ENCODE measurements around the gene USF2.
"Not testable (repeated sequence)": the region's sequence is repeated elsewhere in the genome, so short reads cannot be mapped to it uniquely, and the experiment has no call there.

The USF2 gene

DNA sequence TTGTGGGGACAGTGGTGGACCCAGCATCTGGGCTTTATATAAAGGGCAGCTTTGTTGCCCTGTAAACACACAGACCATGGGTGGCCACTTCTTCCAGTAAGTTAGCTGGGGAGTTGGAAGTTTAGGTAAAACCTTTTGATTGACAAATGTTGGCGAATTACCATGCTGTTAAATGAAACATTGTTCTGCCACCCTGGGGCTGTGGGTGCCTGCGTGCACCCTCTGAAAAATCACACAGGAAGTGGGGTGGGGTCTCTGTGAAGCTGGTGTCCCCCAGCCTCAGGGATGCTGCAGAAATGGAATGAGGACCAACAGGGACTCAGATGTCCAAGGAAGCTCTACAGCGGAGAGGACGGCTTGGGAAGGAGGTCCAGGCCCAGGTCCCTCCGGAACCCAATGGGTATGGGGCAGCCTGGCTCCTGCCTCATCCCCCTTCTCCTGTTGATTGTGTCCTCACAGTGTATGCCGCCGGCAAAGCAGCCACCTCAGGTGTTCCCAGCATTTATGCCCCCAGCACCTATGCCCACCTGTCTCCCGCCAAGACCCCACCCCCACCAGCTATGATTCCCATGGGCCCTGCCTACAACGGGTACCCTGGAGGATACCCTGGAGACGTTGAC lies 2.8 kb upstream of the USF2 start:
- no peak for DNase-seq

DNA sequence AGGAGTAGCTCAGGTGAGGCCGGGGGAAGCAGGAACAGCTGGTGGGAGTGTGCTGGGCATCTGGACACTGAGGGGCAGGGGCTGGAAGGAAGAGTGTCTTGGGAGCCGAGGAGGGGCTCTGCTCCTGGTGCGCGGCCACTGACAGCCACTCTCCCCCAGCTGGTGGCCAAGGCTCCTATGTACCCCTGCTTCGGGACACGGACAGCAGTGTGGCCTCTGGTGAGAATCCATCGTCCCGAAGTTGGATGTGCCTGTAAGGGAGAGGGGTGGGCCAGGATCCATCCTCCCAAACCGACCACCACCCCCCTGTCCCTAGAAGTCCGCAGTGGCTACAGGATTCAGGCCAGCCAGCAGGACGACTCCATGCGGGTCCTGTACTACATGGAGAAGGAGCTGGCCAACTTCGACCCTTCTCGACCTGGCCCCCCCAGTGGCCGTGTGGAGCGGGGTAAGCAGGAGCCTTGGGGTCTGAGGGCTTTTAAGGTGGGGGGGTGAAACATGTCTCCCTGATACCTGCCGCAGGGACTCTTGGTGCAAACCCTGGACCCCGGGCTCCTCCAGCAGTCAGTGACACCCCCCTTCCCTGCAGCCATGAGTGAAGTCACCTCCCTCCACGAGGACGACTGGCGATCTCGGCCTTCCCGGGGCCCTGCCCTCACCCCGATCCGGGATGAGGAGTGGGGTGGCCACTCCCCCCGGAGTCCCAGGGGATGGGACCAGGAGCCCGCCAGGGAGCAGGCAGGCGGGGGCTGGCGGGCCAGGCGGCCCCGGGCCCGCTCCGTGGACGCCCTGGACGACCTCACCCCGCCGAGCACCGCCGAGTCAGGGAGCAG lies 2.0 kb upstream of the USF2 start:
- no peak for DNase-seq

- no peak for DNase-seq
Measured at GRCh38 chr19:35267353-35267817, 1.4 kb upstream of the USF2 start.

DNA sequence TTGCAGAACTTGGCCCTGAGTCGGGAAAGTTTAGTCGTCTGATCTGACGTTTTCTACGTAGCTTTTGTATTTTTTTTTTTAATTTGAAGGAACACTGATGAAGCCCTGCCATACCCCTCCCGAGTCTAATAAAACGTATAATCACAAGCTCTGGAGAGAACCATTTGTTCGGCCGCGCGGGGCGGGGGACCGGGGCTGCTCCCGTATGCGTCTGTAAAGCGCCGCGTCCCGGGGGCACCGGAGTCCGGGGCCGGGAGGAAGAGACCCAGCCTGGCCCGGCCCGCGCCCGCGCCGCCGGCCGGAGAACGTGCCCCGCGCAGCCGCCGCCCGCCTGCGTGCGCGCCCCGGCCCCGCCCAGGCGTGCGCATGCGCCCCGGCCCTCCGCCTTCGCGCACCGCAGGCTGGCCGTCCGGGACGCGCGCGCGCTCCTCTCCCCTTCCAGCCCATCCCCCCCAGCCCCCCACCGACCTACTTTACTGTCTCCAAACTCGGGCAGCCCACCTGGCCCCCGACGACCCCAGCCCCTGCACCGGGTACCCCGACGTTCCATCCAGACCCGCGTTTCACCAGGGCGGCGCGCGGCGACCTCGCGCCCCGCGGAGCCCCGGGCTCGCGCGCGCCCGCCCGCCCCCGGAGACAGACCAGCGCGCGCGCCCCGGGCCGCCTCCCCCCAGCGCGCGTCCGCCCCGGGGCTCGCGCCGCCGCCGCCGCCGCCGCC lies 785 bp upstream of the USF2 start:
- DNase-seq, result peak; percentile 63 to 89

DNA sequence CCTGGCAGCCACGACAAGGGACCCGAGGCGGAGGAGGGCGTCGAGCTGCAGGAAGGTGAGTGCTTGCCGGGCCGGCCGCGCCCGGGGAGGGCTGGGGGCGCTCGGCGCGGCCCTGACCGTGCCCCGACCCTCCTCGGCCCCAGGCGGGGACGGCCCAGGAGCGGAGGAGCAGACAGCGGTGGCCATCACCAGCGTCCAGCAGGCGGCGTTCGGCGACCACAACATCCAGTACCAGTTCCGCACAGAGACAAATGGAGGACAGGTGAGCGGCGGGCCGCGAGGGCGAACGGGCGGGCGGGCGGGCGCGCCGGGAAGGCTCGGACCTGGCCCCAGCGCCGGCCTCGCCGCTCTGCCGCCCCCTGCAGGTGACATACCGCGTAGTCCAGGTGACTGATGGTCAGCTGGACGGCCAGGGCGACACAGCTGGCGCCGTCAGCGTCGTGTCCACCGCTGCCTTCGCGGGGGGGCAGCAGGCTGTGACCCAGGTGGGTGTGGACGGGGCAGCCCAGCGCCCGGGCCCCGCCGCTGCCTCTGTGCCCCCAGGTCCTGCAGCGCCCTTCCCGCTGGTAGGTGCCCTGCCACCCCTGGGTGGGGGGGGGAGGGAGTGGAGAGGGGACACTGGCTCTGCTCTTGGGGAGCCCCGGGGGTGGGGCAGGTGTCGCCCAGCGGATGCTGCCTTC lies 816 bp downstream of the USF2 start:
- DNase-seq, result peak; percentile 78 to 81

GRCh38 chr19:35270381-35270811 lies 1.6 kb downstream of the USF2 start:
- no peak for DNase-seq

DNA sequence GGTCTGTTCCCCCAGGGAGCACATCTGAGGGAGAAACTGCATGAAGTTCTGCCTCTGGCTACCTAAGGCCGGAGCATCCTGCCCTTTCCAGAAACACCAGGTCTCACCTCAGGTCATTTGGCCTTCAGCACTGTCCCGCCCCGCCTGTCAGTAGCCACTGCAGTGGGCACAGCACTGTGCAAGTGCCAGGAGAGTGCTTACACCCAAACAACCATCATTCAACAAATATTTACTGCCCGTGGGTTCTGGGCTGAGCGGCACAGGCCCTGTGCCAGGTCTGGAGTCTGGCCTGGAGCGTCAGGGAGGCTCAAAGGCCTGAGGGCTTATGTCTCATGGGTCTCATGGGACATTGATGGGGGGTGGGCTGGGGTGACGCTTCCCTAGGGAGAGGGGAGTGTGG lies 2.8 kb downstream of the USF2 start:
- DNase-seq, result no peak

- no peak for DNase-seq
Measured at GRCh38 chr19:35272122-35272719, 3.5 kb downstream of the USF2 start.

DNA sequence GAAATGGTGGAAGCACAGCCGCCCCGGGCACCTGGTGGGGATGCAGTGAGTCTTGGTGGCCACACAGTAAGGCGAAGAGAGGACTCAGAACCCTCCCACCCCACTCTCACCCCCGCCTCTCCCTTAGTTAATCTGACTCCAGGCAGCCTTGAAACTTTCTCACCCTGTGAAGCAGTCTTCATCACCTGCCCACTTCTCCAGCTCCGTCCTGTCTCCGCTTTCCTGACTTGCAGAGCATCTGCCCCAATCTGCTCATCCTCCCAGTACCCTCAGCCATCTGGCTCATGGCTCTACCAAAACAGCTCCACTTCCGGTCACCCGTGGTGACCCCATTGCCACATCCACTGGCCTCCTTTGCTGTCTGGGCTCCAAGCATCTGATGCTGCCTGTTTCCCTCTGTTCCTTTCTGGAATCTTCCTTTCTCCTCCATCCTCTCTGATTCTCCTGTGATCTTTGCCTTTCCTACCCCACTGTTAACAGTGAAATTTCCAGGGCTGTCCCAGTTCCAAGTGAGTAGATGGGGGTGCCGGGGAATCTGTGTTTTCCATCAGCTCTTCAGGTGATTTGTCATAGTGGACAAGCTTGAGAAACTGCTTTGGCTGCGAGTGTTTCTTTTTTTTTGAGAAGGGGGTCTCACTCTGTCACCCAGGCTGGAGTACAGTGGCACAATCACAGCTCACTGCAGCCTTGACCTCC lies 4.3 kb downstream of the USF2 start:
- DNase-seq, result no peak

GRCh38 chr19:35273686-35274259 lies 5.0 kb downstream of the USF2 start:
- no peak for DNase-seq

- no peak for DNase-seq
Measured at GRCh38 chr19:35274323-35274722, 5.6 kb downstream of the USF2 start.

DNA sequence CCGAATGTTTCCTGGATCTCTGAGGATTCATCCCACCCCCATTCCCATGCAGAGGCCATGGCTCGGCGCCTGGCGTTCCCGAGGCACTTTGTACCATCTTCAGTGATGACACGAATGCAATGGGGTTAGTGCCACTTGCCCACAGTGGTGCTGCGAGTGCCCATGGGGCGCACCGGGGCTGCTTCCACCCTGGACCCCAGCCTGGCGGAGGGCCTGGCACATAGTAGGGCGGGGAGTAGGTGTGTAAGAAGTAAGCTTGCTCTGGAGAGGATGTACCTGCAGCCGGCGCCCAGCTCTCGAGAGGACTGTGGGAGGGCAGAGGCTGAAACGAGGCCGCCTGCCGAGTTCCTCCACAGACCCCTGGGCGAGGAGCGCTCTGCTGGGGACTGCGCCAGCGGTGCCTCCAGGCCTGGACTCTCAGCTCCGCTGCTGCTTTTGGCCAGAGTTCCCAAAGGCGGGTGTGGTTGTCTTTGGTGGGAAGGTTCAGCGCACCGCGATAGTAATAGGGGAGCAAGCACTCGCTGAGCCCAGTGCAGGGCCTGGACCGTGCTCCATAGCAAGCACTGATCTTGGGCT lies 8.0 kb downstream of the USF2 start:
- DNase-seq, result no peak

DNA sequence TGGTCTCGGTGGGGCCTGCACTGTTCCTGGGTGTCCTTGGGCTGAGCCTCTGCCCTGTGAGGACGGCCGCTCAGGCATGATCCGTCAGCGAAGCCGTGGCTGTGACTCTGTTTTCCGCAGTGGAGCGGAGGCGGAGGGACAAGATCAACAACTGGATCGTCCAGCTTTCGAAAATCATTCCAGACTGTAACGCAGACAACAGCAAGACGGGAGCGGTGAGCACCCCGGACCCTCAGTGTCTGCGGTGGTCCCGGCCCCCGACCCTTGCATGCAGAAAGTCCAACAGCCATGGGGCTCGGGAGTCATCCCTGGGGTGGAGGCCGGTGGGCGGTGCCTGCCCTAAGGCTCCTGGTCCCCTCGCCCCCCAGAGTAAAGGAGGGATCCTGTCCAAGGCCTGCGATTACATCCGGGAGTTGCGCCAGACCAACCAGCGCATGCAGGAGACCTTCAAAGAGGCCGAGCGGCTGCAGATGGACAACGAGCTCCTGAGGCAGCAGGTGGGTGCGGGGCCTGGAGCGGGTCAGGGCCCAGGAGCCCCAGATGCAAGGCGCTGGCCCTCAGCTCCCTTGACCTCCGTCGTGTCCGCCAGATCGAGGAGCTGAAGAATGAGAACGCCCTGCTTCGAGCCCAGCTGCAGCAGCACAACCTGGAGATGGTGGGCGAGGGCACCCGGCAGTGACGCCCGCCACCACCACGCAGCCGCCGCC lies 10.0 kb downstream of the USF2 start:
- DNase-seq, result no peak

DNA sequence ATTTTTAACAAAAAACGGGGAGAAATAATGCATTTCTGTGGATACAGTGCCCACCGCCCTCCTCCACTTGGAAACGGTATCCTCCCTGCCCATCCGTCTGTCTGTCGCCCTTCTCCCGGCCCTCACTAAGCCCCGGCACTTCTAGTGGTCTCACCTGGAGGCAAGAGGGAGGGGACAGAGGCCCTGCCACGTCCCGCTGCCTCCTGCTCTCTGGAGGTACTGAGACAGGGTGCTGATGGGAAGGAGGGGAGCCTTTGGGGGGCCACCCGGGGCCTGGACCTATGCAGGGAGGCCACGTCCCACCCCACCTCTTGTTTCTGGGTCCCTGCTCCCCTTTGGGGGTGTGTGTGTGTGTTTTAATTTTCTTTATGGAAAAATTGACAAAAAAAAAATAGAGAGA lies 10.6 kb downstream of the USF2 start:
- DNase-seq, result no peak

GRCh38 chr19:35279985-35280821 lies 11.4 kb downstream of the USF2 start:
- no peak for DNase-seq

GRCh38 chr19:35281303-35281702 lies 12.5 kb downstream of the USF2 start:
- DNase-seq, result no peak

GRCh38 chr19:35284153-35285094 lies 15.7 kb downstream of the USF2 start:
- DNase-seq, result no peak

DNA sequence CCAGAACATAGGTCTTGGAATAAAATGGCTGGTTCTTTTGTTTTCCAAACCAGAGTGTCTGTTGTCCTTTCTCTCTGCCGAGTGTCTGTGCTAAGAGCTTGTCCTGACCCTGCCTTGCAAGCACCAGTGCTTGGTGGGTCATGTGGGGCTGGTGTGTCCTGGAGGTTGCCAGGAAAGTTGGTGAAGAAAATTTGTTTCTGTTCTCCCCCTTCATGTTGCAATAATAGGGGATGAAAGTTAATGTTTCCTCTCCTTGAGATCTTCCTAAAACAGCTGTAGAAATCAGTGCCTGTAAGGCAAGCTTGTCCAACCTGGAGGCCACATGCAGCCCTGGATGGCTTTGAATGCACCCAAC lies 16.3 kb downstream of the USF2 start:
- no peak for DNase-seq

DNA sequence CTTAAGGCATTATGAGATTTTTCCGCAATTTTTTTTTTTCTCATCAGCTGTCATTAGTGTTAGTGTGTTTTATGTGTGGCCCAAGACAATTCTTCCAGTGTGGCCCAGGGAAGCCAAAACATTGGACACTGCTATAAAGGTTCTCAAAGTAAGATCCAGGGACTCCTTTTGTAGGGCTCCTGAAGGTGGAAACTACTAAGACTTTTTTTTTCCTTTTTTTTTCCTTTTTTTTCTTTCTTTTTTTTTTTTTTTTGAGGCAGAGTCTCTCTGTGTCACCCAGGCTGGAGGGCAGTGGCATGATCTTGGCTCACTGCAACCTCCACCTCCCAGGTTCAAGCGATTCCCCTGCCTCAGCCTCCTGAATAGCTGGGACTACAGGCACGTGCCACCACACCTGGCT lies 16.7 kb downstream of the USF2 start:
- DNase-seq, result not testable (repeated sequence)
